K562 (cell line): ENCODE results near the gene LAPTM5. TPM values are rescaled to one million over a fixed set of nuclear protein-coding genes. Genes with fewer than 3 reads are reported as not detected.
A peak's percentile ranks its signal among the peaks of the same experiment; 100 is the strongest.

Experiments
- CUX1 ChIP-seq: fragments of 200-800 bp; sonication (Bioruptor generic); IDR thresholded peaks from 2 replicates; pipeline ENCODE4 v1.6.1; 2016; ENCODE audit warnings: missing genetic modification characterization, missing compliant biosample characterization
- EP400 ChIP-seq: fragments of 450-650 bp; IDR thresholded peaks from 2 replicates; pipeline ENCODE4 v1.6.1; 2017; ENCODE audit warnings: antibody characterized with exemption, mild to moderate bottlenecking, moderate library complexity
- ETS2 ChIP-seq: IDR thresholded peaks from 2 replicates; pipeline ENCODE4 v1.6.1; 2016; ENCODE audit warnings: borderline replicate concordance, missing genetic modification characterization, mild to moderate bottlenecking, moderate library complexity, missing compliant biosample characterization; ENCODE audit not compliant: poor library complexity, severe bottlenecking
- HOMEZ ChIP-seq: fragments of 250-450 bp; sonication (Bioruptor Pico); IDR thresholded peaks from 2 replicates; pipeline ENCODE4 v1.4.0; 2020; ENCODE audit warnings: mild to moderate bottlenecking, moderate library complexity
- L3MBTL2 ChIP-seq: fragments of 450-650 bp; IDR thresholded peaks from 2 replicates; pipeline ENCODE4 v1.6.1; 2016; ENCODE audit warnings: mild to moderate bottlenecking, moderate library complexity
- MAFF ChIP-seq: IDR thresholded peaks from 2 replicates; pipeline ENCODE4 v1.6.1; 2012; ENCODE audit warnings: low read length, improper control_type of control experiment
- SUPT5H ChIP-seq: fragments of 450-650 bp; IDR thresholded peaks from 2 replicates; pipeline ENCODE4 v1.6.1; 2016
- TAL1 ChIP-seq: fragments of 450-650 bp; IDR thresholded peaks from 2 replicates; pipeline ENCODE4 v1.6.1; 2016; ENCODE audit warnings: mild to moderate bottlenecking
- TCFL5 ChIP-seq: fragments of 250-450 bp; sonication (Bioruptor Pico); conservative IDR thresholded peaks from 2 replicates; pipeline ENCODE4 v1.6.1; 2021; ENCODE audit warnings: mild to moderate bottlenecking, moderate library complexity, matching md5 sums
- TEAD4 ChIP-seq, 2 experiments: sonication (generic) in 1 of 2; formaldehyde crosslinking in 1 of 2; IDR thresholded peaks; 2 replicates each; pipeline versions ENCODE4 v1.6.1 to v1.8.0; 2012 to 2022; ENCODE audit warnings: borderline replicate concordance in 1 of 2, inconsistent platforms in 1 of 2, low read length in 1 of 2, mild to moderate bottlenecking in 1 of 2, missing genetic modification reagents in 1 of 2
- TFE3 ChIP-seq: fragments of 450-650 bp; formaldehyde crosslinking; IDR thresholded peaks from 2 replicates; pipeline ENCODE4 v1.4.0; 2020; ENCODE audit warnings: mild to moderate bottlenecking, mixed read lengths
- TRIM28 ChIP-seq: fragments of 450-650 bp; IDR thresholded peaks from 2 replicates; pipeline ENCODE4 v1.6.1; 2017
- ZBTB17 ChIP-seq: fragments of 450-650 bp; formaldehyde crosslinking; IDR thresholded peaks from 2 replicates; pipeline ENCODE4 v1.4.0; 2020; ENCODE audit warnings: mild to moderate bottlenecking
- ZNF324 ChIP-seq: fragments of 250-450 bp; sonication (Bioruptor Pico); IDR thresholded peaks from 2 replicates; pipeline ENCODE4 v1.4.0; 2020; ENCODE audit warnings: mild to moderate bottlenecking
- ZNF398 ChIP-seq: fragments of 250-450 bp; sonication (Bioruptor Pico); IDR thresholded peaks from 2 replicates; pipeline ENCODE4 v1.8.0; 2021; ENCODE audit warnings: moderate library complexity, mild to moderate bottlenecking, inconsistent platforms
- ZNF830 ChIP-seq: fragments of 250-450 bp; sonication (Bioruptor Pico); IDR thresholded peaks from 2 replicates; pipeline ENCODE4 v1.5.0; 2021; ENCODE audit warnings: mild to moderate bottlenecking
- polyA plus RNA-seq, 8 experiments: library from polyadenylated mRNA; depleted of rRNA in 4 of 8; stranded (reverse) in 5 of 8; unstranded in 3 of 8; fragments of >200 nt; fragmentation: Nextera tagmentation in 2 of 8; fragmentation: Illumina TruSeq in 1 of 8; extraction: Ambion mirVana in 2 of 8; extraction: Trizol in 1 of 8; gene quantifications; 2 replicates each; pipeline versions ENCODE4 v1.2.1 to v1.2.3, GENCODE V29; 2011 to 2014; ENCODE audit warnings: inconsistent platforms in 1 of 8, missing spikeins in 1 of 8
- total RNA-seq, 7 experiments: library from RNA; depleted of rRNA in 6 of 7; stranded (reverse); fragments of >200 nt in 6 of 7; fragmentation: Illumina TruSeq in 2 of 7; extraction: Trizol in 2 of 7; gene quantifications; 2 replicates each; pipeline versions ENCODE4 v1.2.1 to v1.2.3, GENCODE V29; 2011 to 2021; ENCODE audit warnings: low replicate concordance in 1 of 7

The LAPTM5 gene
- total and polyA plus RNA-seq, 9 of the 15 experiments (the other 6 are each of a cell fraction or from before 2014, with no cell fraction given), result 2.4 to 47.3 (median 20.3) TPM

DNA sequence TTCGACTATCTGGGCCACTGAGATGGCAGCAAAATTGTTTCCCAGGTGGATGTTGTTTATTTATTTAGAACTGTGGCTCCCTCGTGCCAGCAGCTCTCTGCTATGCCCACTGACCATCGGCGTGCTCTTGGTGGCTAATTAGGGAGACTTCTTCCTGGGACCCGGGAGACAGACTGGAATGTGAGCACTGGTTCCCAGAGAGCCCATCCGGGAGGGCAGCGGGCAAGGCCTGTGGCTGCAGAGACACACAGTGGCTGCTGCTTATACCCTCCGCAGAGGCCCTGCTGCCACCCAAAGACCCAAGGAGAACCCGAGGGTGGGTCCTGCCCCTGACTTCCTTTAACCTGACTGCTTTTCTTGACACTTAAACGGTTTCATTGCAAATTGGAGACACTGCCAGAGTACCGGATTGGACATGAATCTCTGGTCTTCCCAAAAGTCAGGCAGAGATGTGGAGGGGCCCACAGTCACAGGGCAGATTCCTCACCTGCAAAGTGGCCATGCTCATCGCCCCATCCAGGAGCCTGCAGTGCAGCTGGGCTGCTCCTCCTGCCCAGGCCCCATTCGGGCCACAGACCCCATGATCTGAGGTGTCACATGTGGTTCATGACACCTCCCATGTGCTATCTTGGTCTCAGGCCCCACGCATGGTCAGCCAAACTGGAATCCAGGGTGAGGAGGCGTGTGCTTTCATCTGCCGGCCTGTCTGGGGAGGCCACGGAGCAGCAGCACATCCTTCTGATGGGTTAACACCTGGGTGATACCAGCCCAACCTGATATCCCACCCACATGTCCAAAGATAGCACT, 28.5 kb downstream of the LAPTM5 start (continued):
- no peak for TF ChIP-seq CUX1 (CRISPR knock-in tag)
- no peak for TF ChIP-seq TEAD4 (IDR thresholded peaks at IDR 0.05; ENCODE audit: low read length)
- no peak for TF ChIP-seq TEAD4 (CRISPR knock-in tag; IDR thresholded peaks at IDR 0.05; ENCODE audit: borderline replicate concordance)
- no peak for TF ChIP-seq TAL1
- 0 out of 2 replicates have a peak, but pooled peaks have one; percentile 27 for TF ChIP-seq ZNF830 (CRISPR knock-in tag)
- 0 out of 2 replicates have a peak, but pooled peaks have one; percentile 40 for TF ChIP-seq ZBTB17 (CRISPR knock-in tag)
- peak; percentile 11; the same call in 1 of the 2 replicates for TF ChIP-seq ZNF324 (CRISPR knock-in tag)
- no peak for TF ChIP-seq ETS2
- TF ChIP-seq EP400, result no peak
- TF ChIP-seq ZNF398 (CRISPR knock-in tag), result no peak
- TF ChIP-seq HOMEZ (CRISPR knock-in tag), result no peak
- no peak for TF ChIP-seq MAFF
- no peak for TF ChIP-seq TRIM28
- TF ChIP-seq TFE3 (CRISPR knock-in tag), result peak; percentile 9; the same call in 1 of the 2 replicates
- no peak for TF ChIP-seq SUPT5H
- peak; percentile 76 for TF ChIP-seq L3MBTL2
- no peak for TF ChIP-seq TCFL5 (CRISPR knock-in tag)
